ENCODE data around the gene CORIN.

DNA sequence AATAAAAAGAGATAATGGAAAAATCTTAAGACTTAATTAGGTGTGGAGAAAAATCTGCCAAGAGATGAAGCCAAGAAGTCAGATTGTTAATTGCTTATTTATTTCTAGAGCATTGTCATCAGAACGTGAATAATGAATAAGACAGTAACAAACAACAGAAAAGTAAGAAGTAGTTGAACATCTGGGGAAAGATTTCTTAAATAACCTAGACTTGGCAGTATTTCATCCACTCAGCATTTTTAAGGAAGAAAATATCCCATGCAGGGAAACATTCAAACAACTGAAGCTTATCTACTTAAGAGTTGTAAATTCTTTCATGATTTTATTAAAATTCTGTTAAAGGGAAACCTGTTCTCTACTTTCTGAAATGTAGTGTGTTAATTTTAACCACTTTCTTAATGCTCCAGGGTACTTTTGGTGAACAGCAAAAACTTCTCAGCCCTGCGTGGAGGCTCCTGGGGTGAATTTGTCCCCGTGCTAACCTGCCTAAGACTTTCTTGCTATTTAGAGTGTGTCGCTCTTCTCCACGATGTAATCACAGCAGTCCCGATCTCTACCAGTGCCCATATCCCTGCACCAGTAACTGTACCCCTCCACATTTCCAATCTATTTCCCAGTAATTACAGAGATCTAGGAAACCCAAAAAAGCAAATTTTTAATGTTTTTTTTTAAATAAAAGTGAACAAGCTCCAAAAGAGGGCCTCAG is 124.6 kb downstream of the CORIN start:
- TF ChIP-seq, protein P1, sequence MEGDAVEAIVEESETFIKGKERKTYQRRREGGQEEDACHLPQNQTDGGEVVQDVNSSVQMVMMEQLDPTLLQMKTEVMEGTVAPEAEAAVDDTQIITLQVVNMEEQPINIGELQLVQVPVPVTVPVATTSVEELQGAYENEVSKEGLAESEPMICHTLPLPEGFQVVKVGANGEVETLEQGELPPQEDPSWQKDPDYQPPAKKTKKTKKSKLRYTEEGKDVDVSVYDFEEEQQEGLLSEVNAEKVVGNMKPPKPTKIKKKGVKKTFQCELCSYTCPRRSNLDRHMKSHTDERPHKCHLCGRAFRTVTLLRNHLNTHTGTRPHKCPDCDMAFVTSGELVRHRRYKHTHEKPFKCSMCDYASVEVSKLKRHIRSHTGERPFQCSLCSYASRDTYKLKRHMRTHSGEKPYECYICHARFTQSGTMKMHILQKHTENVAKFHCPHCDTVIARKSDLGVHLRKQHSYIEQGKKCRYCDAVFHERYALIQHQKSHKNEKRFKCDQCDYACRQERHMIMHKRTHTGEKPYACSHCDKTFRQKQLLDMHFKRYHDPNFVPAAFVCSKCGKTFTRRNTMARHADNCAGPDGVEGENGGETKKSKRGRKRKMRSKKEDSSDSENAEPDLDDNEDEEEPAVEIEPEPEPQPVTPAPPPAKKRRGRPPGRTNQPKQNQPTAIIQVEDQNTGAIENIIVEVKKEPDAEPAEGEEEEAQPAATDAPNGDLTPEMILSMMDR (IDR thresholded peaks at IDR 0.05; ENCODE audit: low read length) = no peak
- no peak for TF ChIP-seq EZH2phosphoT487 (IDR thresholded peaks at IDR 0.05; ENCODE audit: low read length)

Measured in MM.1S (cell line).